CD4-positive, alpha-beta T cell treated with Interleukin-12 subunit alpha and Interleukin-12 subunit beta, for 1 hour (primary cell): ENCODE data around the gene TSNAXIP1.
A peak's percentile ranks its signal among the peaks of the same experiment; 100 is the strongest.
"Not testable (repeated sequence)": the region's sequence is repeated elsewhere in the genome, so short reads cannot be mapped to it uniquely, and the experiment has no call there.

Source experiments
- DNase-seq: peaks from one replicate; pipeline ENCODE4 v3.0.0-alpha.2; 2020

The TSNAXIP1 gene

GRCh38 chr16:67861877-67862276, 55.2 kb downstream of the TSNAXIP1 start:
- no peak for DNase-seq

- DNase-seq = no peak
Measured at GRCh38 chr16:67862623-67863583, 56.2 kb downstream of the TSNAXIP1 start.

DNA sequence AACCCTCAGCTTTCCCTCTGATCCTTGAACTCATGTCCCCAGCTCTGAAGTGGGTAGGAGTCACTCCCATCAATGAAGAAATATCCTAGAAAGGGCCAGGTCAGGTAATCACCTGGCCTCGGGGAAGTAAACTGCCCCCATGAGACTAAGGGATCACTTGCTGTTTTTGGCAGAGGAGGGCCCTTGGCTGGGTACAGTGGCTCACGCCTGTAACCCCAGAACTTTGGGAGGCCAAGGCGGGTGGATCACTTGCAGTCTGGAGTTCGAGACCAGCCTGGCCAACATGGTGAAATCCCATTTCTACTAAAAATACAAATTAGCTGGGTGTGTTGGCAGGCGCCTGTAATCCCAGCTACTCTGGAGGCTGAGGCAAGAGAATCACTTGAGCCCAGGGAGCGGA, 57.4 kb downstream of the TSNAXIP1 start:
- DNase-seq = not testable (repeated sequence)

- no peak for DNase-seq
Measured at GRCh38 chr16:67864594-67864993, 57.9 kb downstream of the TSNAXIP1 start.

GRCh38 chr16:67865318-67865717, 58.6 kb downstream of the TSNAXIP1 start:
- peak; percentile 25 for DNase-seq

DNA sequence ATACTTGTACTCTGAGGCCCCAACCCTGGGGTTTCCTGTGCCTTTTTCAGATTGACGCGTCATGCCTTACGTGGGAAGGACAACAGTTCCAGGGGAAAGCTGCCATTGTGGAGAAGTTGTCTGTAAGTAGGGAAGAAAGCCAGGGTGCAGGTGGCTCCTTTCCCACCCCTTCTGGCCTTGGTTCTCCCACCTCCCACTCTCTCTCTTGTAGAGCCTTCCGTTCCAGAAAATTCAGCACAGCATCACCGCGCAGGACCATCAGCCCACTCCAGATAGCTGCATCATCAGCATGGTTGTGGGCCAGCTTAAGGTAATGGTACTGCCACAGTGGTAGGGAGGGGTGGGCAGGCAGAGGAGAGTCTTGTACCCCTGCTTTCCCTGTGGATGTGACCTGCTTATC, 61.6 kb downstream of the TSNAXIP1 start:
- no peak for DNase-seq

GRCh38 chr16:67869653-67870052, 63.0 kb downstream of the TSNAXIP1 start:
- DNase-seq = no peak

GRCh38 chr16:67871256-67871655, 64.6 kb downstream of the TSNAXIP1 start:
- no peak for DNase-seq

DNA sequence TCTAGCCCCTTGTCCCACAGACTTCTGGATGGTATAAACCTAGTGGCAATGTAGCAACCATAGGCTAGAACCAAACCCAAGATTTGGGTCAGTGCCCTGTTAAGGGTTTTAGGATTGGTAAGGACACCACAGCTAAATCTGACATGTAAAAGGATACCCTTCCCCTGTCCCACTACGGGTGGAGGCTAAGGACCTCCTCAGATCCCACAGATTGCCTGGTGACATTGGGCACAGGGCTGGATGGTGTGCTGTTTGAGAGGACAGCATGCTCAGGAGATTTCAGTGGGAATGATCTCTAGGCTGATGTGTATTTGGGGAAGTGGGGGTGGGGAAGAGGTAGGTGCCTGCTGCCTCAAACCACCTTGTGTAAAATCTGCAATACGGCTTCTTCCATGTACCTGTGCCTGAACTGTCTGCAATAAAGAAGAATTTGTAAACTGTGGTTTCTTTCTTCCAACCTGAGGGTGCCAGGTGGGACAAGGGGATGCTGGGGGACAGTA, 65.5 kb downstream of the TSNAXIP1 start:
- no peak for DNase-seq

GRCh38 chr16:67872631-67873434, 66.1 kb downstream of the TSNAXIP1 start, which contains the start of gene EDC4:
Gene EDC4 (plus strand): TSS chr16:67873052. CDS start chr16:67873262, 210 bp downstream.
- DNase-seq = peak; percentile 91

DNA sequence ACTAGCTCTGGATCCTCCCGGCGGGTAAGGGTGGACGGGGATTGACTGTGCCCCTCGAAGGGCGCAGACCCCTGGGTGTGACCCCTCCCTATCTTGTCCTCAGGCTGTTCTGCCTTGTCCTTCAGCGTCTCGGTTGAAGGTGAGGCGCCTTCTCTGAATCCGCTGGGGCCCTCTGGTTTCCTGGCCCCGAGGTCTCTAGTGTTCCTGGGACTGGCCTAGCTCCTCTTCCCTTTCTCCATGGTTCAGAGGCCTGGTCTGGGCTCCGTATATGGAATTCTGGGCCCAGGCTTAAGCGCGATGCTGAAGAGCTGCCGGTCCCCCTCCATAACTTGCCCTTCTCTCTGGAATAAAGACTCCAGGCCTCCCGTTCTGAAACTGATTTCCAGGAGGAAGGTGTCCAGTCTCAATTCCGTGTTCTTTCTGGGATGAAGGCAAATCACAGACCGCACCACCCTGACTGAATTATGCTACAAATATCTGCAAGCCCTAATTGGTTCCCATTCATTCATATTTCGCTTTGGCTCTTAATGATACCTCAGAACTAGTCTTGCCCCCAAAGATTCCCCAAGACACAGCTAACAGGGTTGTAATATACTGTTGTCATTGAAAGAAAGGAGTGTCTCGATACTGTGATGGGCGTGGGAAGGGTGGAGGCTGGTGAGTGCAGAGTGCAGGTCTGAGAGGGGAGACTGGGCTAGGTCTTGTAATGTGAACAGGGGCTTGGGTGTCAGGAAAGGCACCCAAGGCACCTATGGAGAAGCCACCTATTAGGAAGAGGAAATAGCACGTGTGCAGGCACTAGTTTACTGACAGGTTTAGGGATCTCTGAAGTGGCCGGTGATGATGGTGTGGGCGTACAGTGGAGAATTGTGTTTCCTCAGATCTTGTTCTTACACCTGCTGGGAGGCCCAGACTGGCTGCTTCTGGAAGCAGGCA, 67.0 kb downstream of the TSNAXIP1 start:
- no peak for DNase-seq

DNA sequence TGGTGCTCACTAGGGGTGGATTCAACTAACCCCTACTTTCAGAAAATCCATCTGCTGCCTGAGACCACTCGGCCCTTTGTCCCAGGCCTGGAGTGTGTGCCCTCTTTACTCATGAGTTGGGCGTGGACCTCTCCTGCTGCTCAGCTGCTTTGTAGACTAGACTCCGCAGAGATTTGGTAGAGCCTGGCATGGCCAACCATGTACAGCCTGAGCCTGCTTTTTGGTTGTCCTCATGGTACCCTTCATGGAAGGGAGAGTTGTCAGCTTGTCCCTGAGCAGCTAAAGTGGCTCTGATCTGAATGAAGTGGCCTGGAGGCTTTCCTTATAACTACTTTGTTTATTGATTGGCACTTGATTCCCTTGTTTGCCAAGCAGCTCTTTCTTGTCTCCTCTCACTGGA, 67.7 kb downstream of the TSNAXIP1 start:
- no peak for DNase-seq

GRCh38 chr16:67877064-67877463, 70.4 kb downstream of the TSNAXIP1 start:
- no peak for DNase-seq
